H9 (cell line): ENCODE measurements around the gene HOATZ. TPM values are rescaled to one million over a fixed set of nuclear protein-coding genes. Genes with fewer than 3 reads are reported as not detected.

Source experiments
- DNase-seq: peaks from one replicate; pipeline ENCODE4 v3.0.0-alpha.2; 2017
- H2AFZ ChIP-seq: one replicate; pipeline ENCODE4 v1.6.1; 2013; ENCODE audit warnings: mild to moderate bottlenecking, low read length, control low read depth, moderate library complexity
- H2AK5ac ChIP-seq: 2 replicates; pipeline ENCODE4 v1.6.1; 2013; ENCODE audit warnings: low read length, control low read depth, mixed read lengths; ENCODE audit not compliant: insufficient read length
- H2BK120ac ChIP-seq: one replicate; pipeline ENCODE4 v1.6.1; 2013; ENCODE audit warnings: low read depth, mild to moderate bottlenecking, low read length, control low read depth, inconsistent platforms; ENCODE audit not compliant: poor library complexity, severe bottlenecking
- H2BK12ac ChIP-seq: 2 replicates; pipeline ENCODE4 v1.6.1; 2013; ENCODE audit warnings: low read length, control low read depth, mixed read lengths, low read depth; ENCODE audit not compliant: insufficient read length
- H2BK15ac ChIP-seq: 2 replicates; pipeline ENCODE4 v1.6.1; 2013; ENCODE audit warnings: low read depth, low read length, control low read depth
- H2BK20ac ChIP-seq: one replicate; pipeline ENCODE4 v1.6.1; 2013; ENCODE audit warnings: low read depth, mild to moderate bottlenecking, low read length, control low read depth, inconsistent platforms; ENCODE audit not compliant: poor library complexity, severe bottlenecking
- H2BK5ac ChIP-seq: 2 replicates; pipeline ENCODE4 v1.6.1; 2013; ENCODE audit warnings: low read length, control low read depth, mixed read lengths; ENCODE audit not compliant: insufficient read length
- H3K14ac ChIP-seq: 2 replicates; pipeline ENCODE4 v1.6.1; 2013; ENCODE audit warnings: low read length, control low read depth; ENCODE audit not compliant: insufficient read depth
- H3K18ac ChIP-seq: 2 replicates; pipeline ENCODE4 v1.6.1; 2013; ENCODE audit warnings: low read depth, mild to moderate bottlenecking, mixed read lengths, low read length, control low read depth; ENCODE audit not compliant: insufficient read length
- H3K23ac ChIP-seq: 2 replicates; pipeline ENCODE4 v1.6.1; 2013; ENCODE audit warnings: low read length, control low read depth, mixed read lengths, low read depth; ENCODE audit not compliant: insufficient read length
- H3K23me2 ChIP-seq: 2 replicates; pipeline ENCODE4 v1.6.1; 2013; ENCODE audit warnings: low read depth, mild to moderate bottlenecking, mixed read lengths, low read length, control low read depth; ENCODE audit not compliant: insufficient read length, poor library complexity, severe bottlenecking
- H3K27ac ChIP-seq: 2 replicates; pipeline ENCODE4 v1.5.1; 2013; ENCODE audit warnings: low read length, control low read depth, mixed read lengths, low read depth; ENCODE audit not compliant: insufficient read length
- H3K27me3 ChIP-seq: 2 replicates; pipeline ENCODE4 v1.6.1; 2013; ENCODE audit warnings: low read length, control low read depth, inconsistent platforms; ENCODE audit not compliant: insufficient read depth
- H3K4ac ChIP-seq: 2 replicates; pipeline ENCODE4 v1.6.1; 2013; ENCODE audit warnings: low read depth, mild to moderate bottlenecking, control low read depth, inconsistent platforms, low read length, moderate library complexity
- H3K4me1 ChIP-seq: 2 replicates; pipeline ENCODE4 v1.6.1; 2013; ENCODE audit warnings: low read length, control low read depth, inconsistent platforms; ENCODE audit not compliant: insufficient read depth
- H3K4me2 ChIP-seq: 2 replicates; pipeline ENCODE4 v1.6.1; 2013; ENCODE audit warnings: low read length, control low read depth, mixed read lengths; ENCODE audit not compliant: insufficient read length, insufficient read depth
- H3K56ac ChIP-seq: 2 replicates; pipeline ENCODE4 v1.6.1; 2013; ENCODE audit warnings: low read depth, mild to moderate bottlenecking, mixed read lengths, low read length, control low read depth; ENCODE audit not compliant: insufficient read length
- H3K79me1 ChIP-seq: 2 replicates; pipeline ENCODE4 v1.6.1; 2013; ENCODE audit warnings: low read depth, mild to moderate bottlenecking, moderate library complexity, low read length, control low read depth, inconsistent platforms; ENCODE audit not compliant: insufficient read depth, poor library complexity, severe bottlenecking
- H3K79me2 ChIP-seq: 2 replicates; pipeline ENCODE4 v1.6.1; 2013; ENCODE audit warnings: low read length, control low read depth, inconsistent platforms; ENCODE audit not compliant: insufficient read depth
- H3K9ac ChIP-seq: 2 replicates; pipeline ENCODE4 v1.6.1; 2013; ENCODE audit warnings: low read length, control low read depth, mixed read lengths; ENCODE audit not compliant: insufficient read length; ENCODE audit errors: extremely low read depth
- H3K9me3 ChIP-seq: one replicate; pipeline ENCODE4 v1.6.1; 2013; ENCODE audit warnings: low read depth, low read length, inconsistent platforms; ENCODE audit not compliant: control insufficient read depth
- H3T11ph ChIP-seq: one replicate; pipeline ENCODE4 v1.6.1; 2013; ENCODE audit warnings: mild to moderate bottlenecking, low read length, control low read depth, inconsistent platforms
- H4K20me1 ChIP-seq: one replicate; pipeline ENCODE4 v1.6.1; 2013; ENCODE audit not compliant: control insufficient read depth, insufficient read length, insufficient read depth
- H4K5ac ChIP-seq: 2 replicates; pipeline ENCODE4 v1.6.1; 2013; ENCODE audit warnings: low read depth, mild to moderate bottlenecking, mixed read lengths, low read length, control low read depth; ENCODE audit not compliant: insufficient read length
- H4K8ac ChIP-seq: replicated peaks from 2 replicates; pipeline ENCODE4 v1.6.1; 2013; ENCODE audit warnings: low read length, control low read depth, mixed read lengths, low read depth; ENCODE audit not compliant: insufficient read length
- H4K91ac ChIP-seq: 2 replicates; pipeline ENCODE4 v1.6.1; 2013; ENCODE audit warnings: low read depth, mild to moderate bottlenecking, moderate library complexity, mixed read lengths, low read length, control low read depth; ENCODE audit not compliant: insufficient read length
- H3K27ac Mint-ChIP-seq, 3 experiments: 2 replicates in 2 of 3; 3 replicates in 1 of 3; pipeline ENCODE4 v1.8.0; 2020 to 2021; ENCODE audit warnings: mixed read lengths in 3 of 3, mild to moderate bottlenecking in 1 of 3, moderate library complexity in 1 of 3
- H3K27me3 Mint-ChIP-seq: 2 replicates; pipeline ENCODE4 v1.8.0; 2021; ENCODE audit warnings: low read depth, mild to moderate bottlenecking, moderate library complexity, mixed read lengths
- H3K36me3 Mint-ChIP-seq, 3 experiments: 2 replicates in 2 of 3; 3 replicates in 1 of 3; pipeline ENCODE4 v1.8.0; 2020 to 2021; ENCODE audit warnings: low read depth in 3 of 3, mixed read lengths in 3 of 3; ENCODE audit not compliant: insufficient read depth in 1 of 3
- H3K4me1 Mint-ChIP-seq, 2 experiments: 2 replicates each; pipeline ENCODE4 v1.8.0; 2020; ENCODE audit warnings: mixed read lengths in 2 of 2
- H3K4me3 Mint-ChIP-seq, 2 experiments: 2 replicates in 1 of 2; 3 replicates in 1 of 2; pipeline ENCODE4 v1.8.0; 2020 to 2021; ENCODE audit warnings: mild to moderate bottlenecking in 2 of 2, mixed read lengths in 2 of 2, moderate library complexity in 1 of 2
- H3K9me3 Mint-ChIP-seq, 2 experiments: 2 replicates in 1 of 2; 3 replicates in 1 of 2; pipeline ENCODE4 v1.8.0; 2020; ENCODE audit warnings: mild to moderate bottlenecking in 2 of 2, mixed read lengths in 2 of 2, moderate library complexity in 1 of 2
- CTCF ChIP-seq: fragments of 200-600 bp; sonication (generic); conservative IDR thresholded peaks from 3 replicates; pipeline ENCODE4 v1.8.0; 2021; ENCODE audit warnings: antibody characterized with exemption, mild to moderate bottlenecking
- WGBS: extraction: QIAGEN DNeasy Blood & Tissue Kit; methylation state at CpG from one replicate; pipeline ENCODE4 v1.1.7; 2013; ENCODE audit warnings: missing lambda C conversion rate, low lambda C conversion rate, mixed read lengths; ENCODE audit not compliant: insufficient read length; ENCODE audit errors: extremely low coverage; 5-methylcytosine and 5-hydroxymethylcytosine counted together
- total RNA-seq: library from RNA; stranded (reverse); gene quantifications from 2 replicates; pipeline ENCODE4 v1.2.1, GENCODE V29; 2021

The HOATZ gene
- total RNA-seq, 1 experiment from 2014 or later = not detected

GRCh38 chr11:111573821-111574249 lies 59.3 kb downstream of the HOATZ start:
- H3K9me3 Mint-ChIP-seq = no peaks in the 10 kb centered on the region
- Histone ChIP-seq H3K27me3 (no peaks in the 10 kb centered on the region), H3K9ac (no peak overlapping the region), H4K91ac (no peak overlapping the region), H3K23ac (no peak overlapping the region), H2BK5ac (no peak overlapping the region), H4K5ac (no peak overlapping the region), H3K79me1 (no peaks in the 10 kb centered on the region), H3K18ac (no peak overlapping the region), H3K4me2 (no peak overlapping the region), H3T11ph (no peak overlapping the region), H4K8ac (no peak overlapping the region), H3K4me1 (no peaks in the 10 kb centered on the region), H3K27ac (no peak overlapping the region), H2BK12ac (no peak overlapping the region), H2AK5ac (no peak overlapping the region), H3K9me3 (no peaks in the 10 kb centered on the region), H2BK120ac (no peak overlapping the region), H3K56ac (no peak overlapping the region), H3K4ac (no peak overlapping the region), H2AFZ (no peak overlapping the region), H3K79me2 (no peaks in the 10 kb centered on the region), H2BK20ac (no peak overlapping the region), H3K14ac (no peak overlapping the region), H3K23me2 (no peaks in the 10 kb centered on the region), H2BK15ac (no peak overlapping the region), H4K20me1 (no peaks in the 10 kb centered on the region)
- WGBS = no CpG with 5 or more reads among the region's 4 CpGs
- TF ChIP-seq CTCF = no peak
- DNase-seq = no peak
- no peaks in the 10 kb centered on the region for H3K27me3 Mint-ChIP-seq
- H3K4me1 Mint-ChIP-seq = peaks cover 4 to 8% of the 10 kb centered on the region in 2 experiments
- no peak overlapping the region for H3K4me3 Mint-ChIP-seq
- H3K27ac Mint-ChIP-seq = no peak overlapping the region
- H3K36me3 Mint-ChIP-seq = no peaks in the 10 kb centered on the region
